BLaER1 (cell line): ENCODE data around the gene SEPTIN5.

ENCODE experiments used
- H3K27ac ChIP-seq: shearing (Covaris generic); formaldehyde crosslinking; 2 replicates; pipeline ENCODE4 v1.8.1; 2022
- H3K27me3 ChIP-seq: shearing (Covaris generic); formaldehyde crosslinking; 2 replicates; pipeline ENCODE4 v1.8.1; 2022
- H3K36me3 ChIP-seq: shearing (Covaris generic); formaldehyde crosslinking; 2 replicates; pipeline ENCODE4 v1.8.1; 2022
- H3K4me1 ChIP-seq: shearing (Covaris generic); formaldehyde crosslinking; 2 replicates; pipeline ENCODE4 v1.8.1; 2022
- H3K4me2 ChIP-seq: shearing (Covaris generic); formaldehyde crosslinking; 2 replicates; pipeline ENCODE4 v1.8.1; 2022
- H3K4me3 ChIP-seq: shearing (Covaris generic); formaldehyde crosslinking; 2 replicates; pipeline ENCODE4 v1.8.1; 2022
- H3K9ac ChIP-seq: shearing (Covaris generic); formaldehyde crosslinking; 2 replicates; pipeline ENCODE4 v1.8.1; 2022
- H3K9me3 ChIP-seq: shearing (Covaris generic); formaldehyde crosslinking; 2 replicates; pipeline ENCODE4 v1.8.1; 2022
- H4K20me1 ChIP-seq: shearing (Covaris generic); formaldehyde crosslinking; 2 replicates; pipeline ENCODE4 v1.8.1; 2022
- Cebpa-rat ChIP-seq: shearing (Covaris generic); IDR thresholded peaks from 2 replicates; pipeline ENCODE4 v1.8.1; 2022

Gene SEPTIN5

GRCh38 chr22:19734163-19734562 is 19.9 kb downstream of the SEPTIN5 start:
- peaks cover 9% of the 10 kb centered on the region; the same call in 1 of the 2 replicates for H3K4me1 ChIP-seq
- H3K27ac ChIP-seq = no peak overlapping the region
- TF ChIP-seq Cebpa-rat = no peak
- no peak overlapping the region for H3K4me2 ChIP-seq
- no peak overlapping the region for H3K4me3 ChIP-seq
- H3K27me3 ChIP-seq = no peaks in the 10 kb centered on the region
- H3K9me3 ChIP-seq = no peaks in the 10 kb centered on the region
- no peak overlapping the region for H3K9ac ChIP-seq
- no peaks in the 10 kb centered on the region for H3K36me3 ChIP-seq
- H4K20me1 ChIP-seq = no peaks in the 10 kb centered on the region

GRCh38 chr22:19734837-19735382 is 20.6 kb downstream of the SEPTIN5 start:
- H3K9ac ChIP-seq = no peak overlapping the region
- TF ChIP-seq Cebpa-rat = no peak
- H3K36me3 ChIP-seq = no peaks in the 10 kb centered on the region
- no peak overlapping the region for H3K4me3 ChIP-seq
- no peaks in the 10 kb centered on the region for H3K27me3 ChIP-seq
- H3K4me2 ChIP-seq = no peak overlapping the region
- H4K20me1 ChIP-seq = no peaks in the 10 kb centered on the region
- H3K9me3 ChIP-seq = no peaks in the 10 kb centered on the region
- no peak overlapping the region for H3K27ac ChIP-seq
- peaks cover 14% of the 10 kb centered on the region; the same call in 1 of the 2 replicates for H3K4me1 ChIP-seq

DNA sequence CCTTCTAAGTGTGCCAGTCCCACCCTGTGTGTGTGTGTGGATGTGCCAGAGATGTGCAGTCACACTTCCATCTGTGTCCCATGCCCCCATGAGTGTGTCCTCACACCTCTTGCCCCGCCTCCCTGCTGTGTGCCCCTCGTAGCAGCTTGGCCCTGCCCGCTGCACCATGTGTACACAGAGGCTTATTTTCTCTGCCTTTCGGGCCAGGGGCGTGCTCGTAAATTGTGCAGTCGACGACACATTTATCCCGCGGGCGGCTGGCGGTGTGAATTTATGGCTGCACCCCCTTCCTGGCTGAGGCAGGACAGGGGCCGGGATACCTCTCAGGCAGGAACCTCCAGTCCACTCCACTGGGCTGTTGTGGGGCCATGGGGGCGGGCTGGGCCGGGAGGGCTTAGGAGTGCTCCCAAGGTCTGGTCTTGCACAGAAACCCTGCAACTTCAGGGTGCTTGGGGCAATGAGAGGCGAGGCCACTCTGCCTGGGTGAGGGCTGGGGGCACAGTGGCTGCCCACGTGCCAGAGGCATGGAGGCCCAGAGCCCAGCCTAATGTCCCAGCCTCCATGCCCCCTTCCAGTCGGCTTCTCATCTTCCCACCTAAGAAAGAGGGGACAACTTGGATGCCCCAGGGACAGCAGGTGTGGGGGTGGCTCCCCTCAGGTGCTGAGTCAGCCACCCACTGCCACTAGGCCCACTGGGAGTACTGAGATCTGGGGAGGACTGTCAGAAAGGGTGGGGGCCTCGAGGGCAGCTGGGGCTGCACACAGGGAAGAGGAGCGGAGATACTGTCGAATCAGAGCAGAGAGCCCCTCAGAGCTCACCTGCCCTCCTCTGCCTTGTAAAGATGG is 21.6 kb downstream of the SEPTIN5 start:
- Histone ChIP-seq H3K4me1 (peaks cover 11% of the 10 kb centered on the region; the same call in 1 of the 2 replicates), H3K27ac (no peak overlapping the region), H3K4me3 (no peak overlapping the region), H3K27me3 (no peaks in the 10 kb centered on the region), H3K4me2 (no peak overlapping the region), H3K9me3 (no peaks in the 10 kb centered on the region), H3K9ac (no peak overlapping the region), H3K36me3 (no peaks in the 10 kb centered on the region), H4K20me1 (no peaks in the 10 kb centered on the region)
- TF ChIP-seq Cebpa-rat = no peak

DNA sequence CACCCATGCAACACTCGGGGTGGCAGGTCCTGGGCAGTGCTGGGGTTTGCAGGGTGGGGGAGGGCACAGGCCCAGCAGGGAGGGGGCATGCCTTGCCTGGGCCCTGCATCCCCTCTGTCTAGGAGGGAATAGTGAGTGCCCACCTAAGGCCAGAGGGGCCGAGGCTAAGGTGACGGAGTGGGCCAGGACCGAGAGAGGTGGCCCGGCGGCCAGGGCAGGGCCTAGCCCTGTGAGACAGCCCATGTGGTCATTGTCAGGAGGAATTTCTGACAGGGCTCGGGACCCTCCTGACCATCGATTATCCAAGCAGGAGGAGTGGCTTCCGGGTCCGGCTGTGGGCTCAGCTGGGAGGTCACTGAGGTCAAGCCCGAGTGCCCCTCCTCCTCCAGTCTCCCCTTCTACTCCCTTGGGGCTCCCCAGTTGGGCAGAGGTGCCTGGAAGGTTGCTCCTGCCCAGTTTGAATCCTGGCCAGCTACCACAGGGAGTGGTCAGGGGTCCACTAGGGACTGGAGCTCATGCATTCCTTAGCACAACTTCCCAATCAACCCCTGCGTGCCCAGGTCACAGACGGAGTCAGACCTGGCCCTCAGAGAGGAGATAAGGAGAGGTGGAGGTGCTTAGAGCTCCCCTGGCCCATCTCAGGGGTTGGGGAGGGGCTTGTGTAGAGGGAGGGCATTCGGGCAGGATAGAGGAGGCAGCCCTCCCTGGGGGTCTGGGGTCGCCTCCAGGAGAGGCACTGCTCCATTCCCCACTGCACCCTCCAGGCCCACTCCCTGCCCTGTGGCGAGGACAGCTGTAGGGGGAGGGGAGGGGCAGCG is 23.8 kb downstream of the SEPTIN5 start:
- Histone ChIP-seq H3K36me3 (no peaks in the 10 kb centered on the region), H3K4me2 (no peak overlapping the region), H3K27ac (no peak overlapping the region), H4K20me1 (no peaks in the 10 kb centered on the region), H3K4me3 (no peak overlapping the region), H3K27me3 (no peaks in the 10 kb centered on the region), H3K9ac (no peak overlapping the region), H3K4me1 (peaks cover 14% of the 10 kb centered on the region), H3K9me3 (no peaks in the 10 kb centered on the region)
- TF ChIP-seq Cebpa-rat = no peak

- Histone ChIP-seq H3K36me3 (no peaks in the 10 kb centered on the region), H3K4me1 (peaks cover 14% of the 10 kb centered on the region), H3K9me3 (no peaks in the 10 kb centered on the region), H3K27ac (no peak overlapping the region), H3K4me3 (no peak overlapping the region), H3K9ac (no peak overlapping the region), H4K20me1 (no peaks in the 10 kb centered on the region), H3K27me3 (no peaks in the 10 kb centered on the region), H3K4me2 (no peak overlapping the region)
- TF ChIP-seq Cebpa-rat = no peak
These were observed 24.6 kb downstream of the SEPTIN5 start for GRCh38 chr22:19738664-19739447.

GRCh38 chr22:19739448-19739895 is 25.2 kb downstream of the SEPTIN5 start:
- no peak overlapping the region for H3K4me2 ChIP-seq
- no peak overlapping the region for H3K4me3 ChIP-seq
- H3K9me3 ChIP-seq = no peaks in the 10 kb centered on the region
- no peaks in the 10 kb centered on the region for H3K27me3 ChIP-seq
- peaks cover 14% of the 10 kb centered on the region for H3K4me1 ChIP-seq
- no peak overlapping the region for H3K9ac ChIP-seq
- no peaks in the 10 kb centered on the region for H4K20me1 ChIP-seq
- no peak overlapping the region for H3K27ac ChIP-seq
- no peak for TF ChIP-seq Cebpa-rat
- H3K36me3 ChIP-seq = no peaks in the 10 kb centered on the region

- Histone ChIP-seq H3K9me3 (no peaks in the 10 kb centered on the region), H3K27me3 (no peaks in the 10 kb centered on the region), H3K27ac (no peak overlapping the region), H3K4me1 (peaks cover 14% of the 10 kb centered on the region), H3K36me3 (no peaks in the 10 kb centered on the region), H3K9ac (no peak overlapping the region), H3K4me3 (no peak overlapping the region), H4K20me1 (no peaks in the 10 kb centered on the region), H3K4me2 (no peak overlapping the region)
- no peak for TF ChIP-seq Cebpa-rat
These were observed 25.7 kb downstream of the SEPTIN5 start for GRCh38 chr22:19739911-19740449.

- Histone ChIP-seq H3K27me3 (no peaks in the 10 kb centered on the region), H3K4me2 (no peak overlapping the region), H3K4me1 (peaks cover 16% of the 10 kb centered on the region), H3K4me3 (no peak overlapping the region), H3K9me3 (no peaks in the 10 kb centered on the region), H3K36me3 (no peaks in the 10 kb centered on the region), H4K20me1 (no peaks in the 10 kb centered on the region), H3K9ac (no peak overlapping the region), H3K27ac (no peak overlapping the region)
- no peak for TF ChIP-seq Cebpa-rat
These were observed 26.3 kb downstream of the SEPTIN5 start for GRCh38 chr22:19740586-19740985.

- Histone ChIP-seq H3K4me1 (peaks cover 20% of the 10 kb centered on the region), H4K20me1 (no peaks in the 10 kb centered on the region), H3K27me3 (no peaks in the 10 kb centered on the region), H3K27ac (no peak overlapping the region), H3K4me3 (no peak overlapping the region), H3K36me3 (no peaks in the 10 kb centered on the region), H3K9ac (no peak overlapping the region), H3K9me3 (no peaks in the 10 kb centered on the region), H3K4me2 (no peak overlapping the region)
- TF ChIP-seq Cebpa-rat = no peak
These were observed 26.8 kb downstream of the SEPTIN5 start for GRCh38 chr22:19741053-19741452.
